Stimulated activated CD8-positive, alpha-beta memory T cell treated with anti-CD3 and anti-CD28 coated beads, Interleukin-7, amount 100 ng/mL, for 1 hour (primary cell): ENCODE results near the gene IGF1.
"Not testable (repeated sequence)": the region's sequence is repeated elsewhere in the genome, so short reads cannot be mapped to it uniquely, and the experiment has no call there.

Experiments used
- DNase-seq, 2 donors: peaks; one replicate each; pipeline ENCODE4 v3.0.0-alpha.2; 2020; ENCODE audit warnings: low read depth in 2 of 2

The IGF1 gene

GRCh38 chr12:102461501-102461900 lies 18.9 kb downstream of the IGF1 start:
- no peak for DNase-seq

- DNase-seq, result no peak
These were observed 21.0 kb downstream of the IGF1 start for GRCh38 chr12:102459314-102459713.

- no peak for DNase-seq
These were observed 25.3 kb downstream of the IGF1 start for GRCh38 chr12:102454808-102455760.

- no peak for DNase-seq
These were observed 26.0 kb downstream of the IGF1 start for GRCh38 chr12:102454330-102454729.

- no peak for DNase-seq
These were observed 27.8 kb downstream of the IGF1 start for GRCh38 chr12:102452605-102453004.

GRCh38 chr12:102449018-102449417 lies 31.3 kb downstream of the IGF1 start:
- not testable (repeated sequence) for DNase-seq

- DNase-seq, result not testable (repeated sequence)
These were observed 32.9 kb downstream of the IGF1 start for GRCh38 chr12:102447426-102447825.

GRCh38 chr12:102444707-102445106 lies 35.7 kb downstream of the IGF1 start:
- DNase-seq, result no peak

- no peak for DNase-seq
These were observed 36.3 kb downstream of the IGF1 start for GRCh38 chr12:102444093-102444492.

GRCh38 chr12:102441077-102441596 lies 39.2 kb downstream of the IGF1 start:
- no peak for DNase-seq

- DNase-seq, result no peak
These were observed 40.6 kb downstream of the IGF1 start for GRCh38 chr12:102439426-102440405.

GRCh38 chr12:102438827-102439210 lies 41.5 kb downstream of the IGF1 start:
- no peak for DNase-seq

GRCh38 chr12:102438047-102438826 lies 42.1 kb downstream of the IGF1 start:
- no peak for DNase-seq

GRCh38 chr12:102437511-102437910 lies 42.9 kb downstream of the IGF1 start:
- no peak for DNase-seq

- DNase-seq, result no peak
These were observed 43.5 kb downstream of the IGF1 start for GRCh38 chr12:102436867-102437266.

- DNase-seq, result no peak
These were observed 44.4 kb downstream of the IGF1 start for GRCh38 chr12:102435827-102436436.

GRCh38 chr12:102433304-102433703 lies 47.1 kb downstream of the IGF1 start:
- DNase-seq, result no peak

GRCh38 chr12:102430661-102431060 lies 49.7 kb downstream of the IGF1 start:
- DNase-seq, result no peak

GRCh38 chr12:102429211-102430154 lies 50.9 kb downstream of the IGF1 start:
- no peak for DNase-seq

GRCh38 chr12:102427543-102427941 lies 52.8 kb downstream of the IGF1 start:
- no peak for DNase-seq
